OCI-LY1 (cell line): ENCODE results near the gene SEPTIN5.

ENCODE experiments used
- H2AFZ ChIP-seq: fragments of 200-600 bp; sonication (generic), shearing (Covaris generic); 2 replicates; pipeline ENCODE4 v1.6.0; 2014; ENCODE audit warnings: antibody characterized with exemption, mild to moderate bottlenecking, low read length
- H3F3A ChIP-seq: fragments of 200-600 bp; sonication (generic), shearing (Covaris generic); 2 replicates; pipeline ENCODE4 v1.6.0; 2014; ENCODE audit warnings: mild to moderate bottlenecking, antibody characterized with exemption, low read length, moderate library complexity; ENCODE audit not compliant: insufficient read depth
- H3K27ac ChIP-seq: fragments of 200-600 bp; sonication (generic); 2 replicates; pipeline ENCODE4 v1.5.1; 2014; ENCODE audit warnings: low read length, mixed run types, mild to moderate bottlenecking, low read depth; ENCODE audit not compliant: poor library complexity, severe bottlenecking
- H3K27me3 ChIP-seq: fragments of 200-600 bp; sonication (generic); 2 replicates; pipeline ENCODE4 v1.6.0; 2014; ENCODE audit warnings: antibody characterized with exemption, mild to moderate bottlenecking, low read length, moderate library complexity; ENCODE audit not compliant: insufficient read depth
- H3K36me3 ChIP-seq: fragments of 200-600 bp; sonication (generic); 2 replicates; pipeline ENCODE4 v1.6.1; 2014; ENCODE audit warnings: mild to moderate bottlenecking, antibody characterized with exemption, low read length, moderate library complexity, mixed read lengths; ENCODE audit not compliant: insufficient read depth
- H3K4me1 ChIP-seq: fragments of 200-600 bp; sonication (generic); 2 replicates; pipeline ENCODE4 v1.5.1; 2014; ENCODE audit warnings: mild to moderate bottlenecking, low read length, moderate library complexity; ENCODE audit not compliant: insufficient read depth, severe bottlenecking
- H3K4me2 ChIP-seq: fragments of 200-600 bp; sonication (generic), shearing (Covaris generic); 2 replicates; pipeline ENCODE4 v1.6.1; 2014; ENCODE audit warnings: low read length
- H3K4me3 ChIP-seq: fragments of 200-600 bp; sonication (generic); 2 replicates; pipeline ENCODE4 v1.5.1; 2014; ENCODE audit warnings: low read length, low read depth, mild to moderate bottlenecking, mixed read lengths; ENCODE audit not compliant: poor library complexity, severe bottlenecking
- H3K79me2 ChIP-seq: fragments of 200-600 bp; shearing (Covaris generic); 2 replicates; pipeline ENCODE4 v1.6.1; 2016; ENCODE audit warnings: mixed run types, low read length, mixed read lengths; ENCODE audit not compliant: insufficient read depth
- H3K9ac ChIP-seq: fragments of 200-600 bp; sonication (generic), shearing (Covaris generic); 2 replicates; pipeline ENCODE4 v1.6.1; 2014; ENCODE audit warnings: mild to moderate bottlenecking, low read length, mixed read lengths
- H3K9me2 ChIP-seq: fragments of 200-600 bp; sonication (generic), shearing (Covaris generic); 2 replicates; pipeline ENCODE4 v1.6.1; 2014; ENCODE audit warnings: low read depth, mild to moderate bottlenecking, low read length, mixed read lengths
- H3K9me3 ChIP-seq: fragments of 200-600 bp; shearing (Covaris generic); 2 replicates; pipeline ENCODE4 v1.6.1; 2014; ENCODE audit warnings: low read length, mixed read lengths
- H4K20me1 ChIP-seq: fragments of 200-600 bp; sonication (generic), shearing (Covaris generic); 2 replicates; pipeline ENCODE4 v1.6.0; 2016; ENCODE audit warnings: mild to moderate bottlenecking, low read length; ENCODE audit not compliant: insufficient read depth
- CTCF ChIP-seq: fragments of 200-600 bp; sonication (generic), shearing (Covaris generic); IDR thresholded peaks from 2 replicates; pipeline ENCODE4 v1.5.1; 2017; ENCODE audit warnings: mild to moderate bottlenecking, antibody characterized with exemption, low read length, moderate library complexity, mixed read lengths
- EZH2 ChIP-seq: fragments of 200-600 bp; sonication (generic), shearing (Covaris generic); IDR thresholded peaks from 2 replicates; pipeline ENCODE4 v1.8.0; 2017; ENCODE audit warnings: borderline replicate concordance, mixed run types, mild to moderate bottlenecking, antibody characterized with exemption, low read length, moderate library complexity, mixed read lengths

Gene SEPTIN5

GRCh38 chr22:19740586-19740985, 26.3 kb downstream of the SEPTIN5 start:
- H3K4me2 ChIP-seq = no peak overlapping the region
- H3K9me2 ChIP-seq = no peaks in the 10 kb centered on the region
- no peaks in the 10 kb centered on the region for H3K4me1 ChIP-seq
- H3K4me3 ChIP-seq = no peak overlapping the region
- no peaks in the 10 kb centered on the region for H3K79me2 ChIP-seq
- no peaks in the 10 kb centered on the region for H3K9me3 ChIP-seq
- H3F3A ChIP-seq = no peaks in the 10 kb centered on the region
- no peak overlapping the region for H3K9ac ChIP-seq
- H3K36me3 ChIP-seq = no peaks in the 10 kb centered on the region
- no peaks in the 10 kb centered on the region for H4K20me1 ChIP-seq
- H2AFZ ChIP-seq = no peak overlapping the region
- TF ChIP-seq CTCF (no peak), EZH2 (no peak)
- no peak overlapping the region for H3K27ac ChIP-seq
- H3K27me3 ChIP-seq = peaks cover 6% of the 10 kb centered on the region; the same call in 1 of the 2 replicates

- Histone ChIP-seq H3K9me3 (no peaks in the 10 kb centered on the region), H3K4me3 (no peak overlapping the region), H3K9me2 (no peaks in the 10 kb centered on the region), H3K27ac (no peak overlapping the region), H2AFZ (no peak overlapping the region), H3K9ac (no peak overlapping the region), H3K4me2 (no peak overlapping the region), H3K4me1 (no peaks in the 10 kb centered on the region), H3K27me3 (peaks cover 7% of the 10 kb centered on the region; the same call in 1 of the 2 replicates), H4K20me1 (no peaks in the 10 kb centered on the region), H3F3A (no peaks in the 10 kb centered on the region), H3K36me3 (no peaks in the 10 kb centered on the region), H3K79me2 (no peaks in the 10 kb centered on the region)
- TF ChIP-seq CTCF (no peak), EZH2 (no peak)
These were observed 26.8 kb downstream of the SEPTIN5 start for GRCh38 chr22:19741053-19741452.

- TF ChIP-seq EZH2 = no peak
- no peak for TF ChIP-seq CTCF
- Histone ChIP-seq H3K36me3 (no peaks in the 10 kb centered on the region), H3K4me3 (no peak overlapping the region), H3K4me2 (no peak overlapping the region), H4K20me1 (no peaks in the 10 kb centered on the region), H2AFZ (no peak overlapping the region), H3K27me3 (peaks cover 7% of the 10 kb centered on the region; the same call in 1 of the 2 replicates), H3K4me1 (no peaks in the 10 kb centered on the region), H3K9me3 (no peaks in the 10 kb centered on the region), H3F3A (no peaks in the 10 kb centered on the region), H3K9me2 (no peaks in the 10 kb centered on the region), H3K79me2 (no peaks in the 10 kb centered on the region), H3K9ac (no peak overlapping the region), H3K27ac (no peak overlapping the region)
These were observed 28.1 kb downstream of the SEPTIN5 start for GRCh38 chr22:19742160-19743066.
